ENCODE results near the gene PDLIM1. TPM values are rescaled to one million over a fixed set of nuclear protein-coding genes. Genes with fewer than 3 reads are reported as not detected.

PDLIM1 gene
- total and polyA plus RNA-seq, 10 of the 15 experiments (the other 5 are each of a cell fraction or from before 2014, with no cell fraction given) = 95.7 to 714 (median 309) TPM

- Histone ChIP-seq H3K27me3 (replicated peaks in 1 of 2; ENCODE audit: control insufficient read depth in 2 of 2, insufficient read depth in 2 of 2, low read length in 1 of 2) (no peaks in the 10 kb centered on the region), H3K4me2 (ENCODE audit: control insufficient read depth, insufficient read depth) (no peak overlapping the region), H4K20me1 (ENCODE audit: control insufficient read depth, insufficient read depth) (peaks cover 3% of the 10 kb centered on the region; the same call in 1 of the 2 replicates), H3K4me1 (ENCODE audit: control insufficient read depth, insufficient read depth, low read length) (peaks cover 47% of the 10 kb centered on the region), H2AFZ (ENCODE audit: control insufficient read depth, low read depth, low read length) (no peak overlapping the region), H3K9ac (ENCODE audit: control insufficient read depth, insufficient read depth, low read length) (no peak overlapping the region), H3K36me3 (ENCODE audit: control insufficient read depth in 2 of 2, insufficient read depth in 2 of 2, low read length in 1 of 2) (peaks cover 44 to 60% of the 10 kb centered on the region in 2 experiments), H3K27ac (ENCODE audit: control insufficient read depth, insufficient read depth) (no peak overlapping the region), H3K4me3 (no peak overlapping the region), H3K79me2 (ENCODE audit: control insufficient read depth, insufficient read depth, low read length) (peaks cover 19% of the 10 kb centered on the region), H3K9me3 (replicated peaks; ENCODE audit: control insufficient read depth, insufficient read depth, low read length) (no peaks in the 10 kb centered on the region)
- intact Hi-C loops (cut with micrococcal nuclease; ENCODE audit: unreplicated experiment) (loop anchor here (10.0 kb wide), 1 partner anchor 609 kb away; no protein-coding TSS in a partner anchor), in situ Hi-C loops (cut with MboI) (loop anchor here (5.0 kb wide), 1 partner anchor 112 kb away; no protein-coding TSS in a partner anchor)
- WGBS (ENCODE audit: insufficient coverage, insufficient replicate concordance, low lambda C conversion rate, missing lambda C conversion rate) = 94% methylated on average over 2 of the region's 2 CpGs
- CTCF ChIA-PET = interaction anchor here (0.7 to 9.9 kb wide), 11 partner anchors 8 to 131 kb away, joined by 3 to 346 read pairs (median 7); no protein-coding TSS in a partner anchor
- SMC1A ChIA-PET (ENCODE audit: uncharacterized antibody, unreplicated experiment) = interaction anchor here (1.0 to 10.3 kb wide), 11 partner anchors 9 to 131 kb away, joined by 3 to 262 read pairs (median 4); no protein-coding TSS in a partner anchor
- FAIRE-seq (no peak), DNase-seq (ENCODE audit: low read depth, low spot score) (no peak), ATAC-seq (no peak)
- POLR2A ChIA-PET = interaction anchor here (0.6 to 1.5 kb wide), 4 partner anchors 11 to 49 kb away, joined by 3 to 4 read pairs (median 3); partner anchors contain the start of gene PDLIM1
- TF ChIP-seq, protein P1, sequence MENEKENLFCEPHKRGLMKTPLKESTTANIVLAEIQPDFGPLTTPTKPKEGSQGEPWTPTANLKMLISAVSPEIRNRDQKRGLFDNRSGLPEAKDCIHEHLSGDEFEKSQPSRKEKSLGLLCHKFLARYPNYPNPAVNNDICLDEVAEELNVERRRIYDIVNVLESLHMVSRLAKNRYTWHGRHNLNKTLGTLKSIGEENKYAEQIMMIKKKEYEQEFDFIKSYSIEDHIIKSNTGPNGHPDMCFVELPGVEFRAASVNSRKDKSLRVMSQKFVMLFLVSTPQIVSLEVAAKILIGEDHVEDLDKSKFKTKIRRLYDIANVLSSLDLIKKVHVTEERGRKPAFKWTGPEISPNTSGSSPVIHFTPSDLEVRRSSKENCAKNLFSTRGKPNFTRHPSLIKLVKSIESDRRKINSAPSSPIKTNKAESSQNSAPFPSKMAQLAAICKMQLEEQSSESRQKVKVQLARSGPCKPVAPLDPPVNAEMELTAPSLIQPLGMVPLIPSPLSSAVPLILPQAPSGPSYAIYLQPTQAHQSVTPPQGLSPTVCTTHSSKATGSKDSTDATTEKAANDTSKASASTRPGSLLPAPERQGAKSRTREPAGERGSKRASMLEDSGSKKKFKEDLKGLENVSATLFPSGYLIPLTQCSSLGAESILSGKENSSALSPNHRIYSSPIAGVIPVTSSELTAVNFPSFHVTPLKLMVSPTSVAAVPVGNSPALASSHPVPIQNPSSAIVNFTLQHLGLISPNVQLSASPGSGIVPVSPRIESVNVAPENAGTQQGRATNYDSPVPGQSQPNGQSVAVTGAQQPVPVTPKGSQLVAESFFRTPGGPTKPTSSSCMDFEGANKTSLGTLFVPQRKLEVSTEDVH (IDR thresholded peaks at IDR 0.05; ENCODE audit: low read depth, partially characterized antibody) = no peak
- no TSS peak for BruUV-seq (replicated peaks)
- RAD21 ChIA-PET (ENCODE audit: unreplicated experiment) = interaction anchor here (1.3 to 5.6 kb wide), 4 partner anchors 10 to 616 kb away, joined by 3 to 185 read pairs (median 21); no protein-coding TSS in a partner anchor
Measured at GRCh38 chr10:95244152-95244551, 46.7 kb downstream of the PDLIM1 start.

GRCh38 chr10:95243318-95243617 lies 47.5 kb downstream of the PDLIM1 start:
- intact Hi-C loops (cut with micrococcal nuclease; ENCODE audit: unreplicated experiment) = loop anchor here (1.0 to 10.0 kb wide), 3 partner anchors 60 to 608 kb away; no protein-coding TSS in a partner anchor
- BruUV-seq (replicated peaks) = no TSS peak
- SMC1A ChIA-PET (ENCODE audit: uncharacterized antibody, unreplicated experiment) = interaction anchor here (0.6 to 10.3 kb wide), 15 partner anchors 9 to 342 kb away, joined by 3 to 262 read pairs (median 4); no protein-coding TSS in a partner anchor
- RAD21 ChIA-PET (ENCODE audit: unreplicated experiment) = interaction anchor here (0.6 to 5.6 kb wide), 6 partner anchors 9 to 615 kb away, joined by 3 to 185 read pairs (median 4); no protein-coding TSS in a partner anchor
- Histone ChIP-seq H2AFZ (ENCODE audit: control insufficient read depth, low read depth, low read length) (no peak overlapping the region), H3K4me2 (ENCODE audit: control insufficient read depth, insufficient read depth) (no peak overlapping the region), H3K4me3 (no peak overlapping the region), H3K27me3 (replicated peaks in 1 of 2; ENCODE audit: control insufficient read depth in 2 of 2, insufficient read depth in 2 of 2, low read length in 1 of 2) (no peaks in the 10 kb centered on the region), H3K4me1 (ENCODE audit: control insufficient read depth, insufficient read depth, low read length) (peaks cover 42% of the 10 kb centered on the region), H3K27ac (ENCODE audit: control insufficient read depth, insufficient read depth) (no peak overlapping the region), H3K79me2 (ENCODE audit: control insufficient read depth, insufficient read depth, low read length) (peaks cover 19% of the 10 kb centered on the region), H3K36me3 (ENCODE audit: control insufficient read depth in 2 of 2, insufficient read depth in 2 of 2, low read length in 1 of 2) (peaks cover 39 to 54% of the 10 kb centered on the region in 2 experiments), H4K20me1 (ENCODE audit: control insufficient read depth, insufficient read depth) (peaks cover 3% of the 10 kb centered on the region; the same call in 1 of the 2 replicates), H3K9ac (ENCODE audit: control insufficient read depth, insufficient read depth, low read length) (no peak overlapping the region), H3K9me3 (replicated peaks; ENCODE audit: control insufficient read depth, insufficient read depth, low read length) (no peaks in the 10 kb centered on the region)
- no peak for DNase-seq (ENCODE audit: low read depth, low spot score)
- CTCF ChIA-PET = interaction anchor here (0.6 to 9.9 kb wide), 22 partner anchors 7 to 613 kb away, joined by 3 to 346 read pairs (median 4); no protein-coding TSS in a partner anchor
- ATAC-seq = no peak
- 80% methylated on average over 3 of the region's 3 CpGs for WGBS (ENCODE audit: insufficient coverage, insufficient replicate concordance, low lambda C conversion rate, missing lambda C conversion rate)
- FAIRE-seq = no peak
- POLR2A ChIA-PET = interaction anchor here (1.1 to 1.5 kb wide), 2 partner anchors 11 to 48 kb away, joined by 3 read pairs; partner anchors contain the start of gene PDLIM1
- in situ Hi-C loops (cut with MboI) = loop anchor here (5.0 kb wide), 1 partner anchor 111 kb away; no protein-coding TSS in a partner anchor
- TF ChIP-seq SREBF1 (IDR thresholded peaks at IDR 0.05; ENCODE audit: low read length) (no peak), NKRF (conservative IDR thresholded peaks at IDR 0.05) (no peak), SUZ12 (IDR thresholded peaks at IDR 0.05; ENCODE audit: unreplicated experiment) (no peak), MEF2A (IDR thresholded peaks at IDR 0.05; ENCODE audit: insufficient read depth, low read depth, low read length) (no peak), ATF3 (IDR thresholded peaks at IDR 0.05; ENCODE audit: borderline replicate concordance, extremely low read depth, low read depth, low read length) (no peak), ZNF274 (IDR thresholded peaks at IDR 0.05; ENCODE audit: insufficient read depth, insufficient read length) (no peak), SREBF2 (IDR thresholded peaks at IDR 0.05; ENCODE audit: low read length) (no peak), TAF1 (IDR thresholded peaks at IDR 0.05; ENCODE audit: borderline replicate concordance, low read depth, low read length) (no peak)

Measured in GM12878 (cell line).